Endothelial cell of umbilical vein (primary cell): ENCODE data around the gene ABCC2. TPM values are rescaled to one million over a fixed set of nuclear protein-coding genes. Genes with fewer than 3 reads are reported as not detected.

Experiments
- BruUV-seq: library from RNA; stranded (reverse); fragments of 400-500 nt; replicated peaks from 2 replicates; lab custom pipeline; 2021; lab: Mats Ljungman, UMichigan
- CTCF ChIA-PET: fragments of 300-600, 350-600 bp; sonication (Branson Sonifier 250); formaldehyde crosslinking; loops from one replicate; lab custom pipeline; 2021; ENCODE audit warnings: antibody characterized with exemption, inconsistent platforms; lab: Charles Lee
- POLR2A ChIA-PET: fragments of 300-600, 350-600 bp; sonication (Branson Sonifier 250); formaldehyde crosslinking; loops from one replicate; lab custom pipeline; 2021; ENCODE audit warnings: antibody characterized with exemption, inconsistent platforms; lab: Charles Lee
- DNase-seq: peaks from one replicate; pipeline ENCODE4 v3.0.0-alpha.2; 2011; ENCODE audit warnings: low read depth, low spot score
- FAIRE-seq: peaks from 2 replicates; lab custom pipeline; 2011; peaks lifted over from hg19 to GRCh38; lab: Jason Lieb, UNC
- H2AFZ ChIP-seq: 2 replicates; pipeline ENCODE4 v1.6.0; 2012; ENCODE audit warnings: low read depth, low read length, control low read depth, inconsistent platforms
- H3K27ac ChIP-seq: 2 replicates; pipeline ENCODE4 v1.5.1; 2011; ENCODE audit warnings: low read depth, mild to moderate bottlenecking, control low read depth, low read length, moderate library complexity; ENCODE audit not compliant: insufficient read depth
- H3K27me3 ChIP-seq, 2 experiments: 2 replicates each; pipeline versions ENCODE4 v1.6.0 to v1.6.1; 2011; ENCODE audit warnings: low read length in 2 of 2, mixed read lengths in 1 of 2; ENCODE audit not compliant: control insufficient read depth in 2 of 2, insufficient read depth in 2 of 2
- H3K36me3 ChIP-seq, 2 experiments: 2 replicates in 1 of 2; 3 replicates in 1 of 2; pipeline ENCODE4 v1.5.1; 2011; ENCODE audit warnings: low read length in 2 of 2, mild to moderate bottlenecking in 1 of 2, moderate library complexity in 1 of 2; ENCODE audit not compliant: control insufficient read depth in 2 of 2, insufficient read depth in 2 of 2; ENCODE audit errors: extremely low read depth in 1 of 2
- H3K4me1 ChIP-seq: 3 replicates; pipeline ENCODE4 v1.5.1; 2011; ENCODE audit warnings: mild to moderate bottlenecking, low read length; ENCODE audit not compliant: control insufficient read depth, insufficient read depth; ENCODE audit errors: extremely low read depth
- H3K4me2 ChIP-seq: 2 replicates; pipeline ENCODE4 v1.6.1; 2011; ENCODE audit warnings: low read length, control low read depth, mixed read lengths; ENCODE audit not compliant: insufficient read depth
- H3K4me3 ChIP-seq, 3 experiments: fragments of 200-600 bp in 1 of 3; sonication (generic), shearing (Covaris generic) in 1 of 3; replicated peaks in 1 of 3; 2 replicates each; pipeline ENCODE4 v1.5.1; 2011 to 2016; ENCODE audit warnings: control low read depth in 3 of 3, low read length in 3 of 3, mild to moderate bottlenecking in 2 of 3, inconsistent platforms in 1 of 3, low read depth in 1 of 3, moderate library complexity in 1 of 3; ENCODE audit not compliant: insufficient read depth in 1 of 3
- H3K79me2 ChIP-seq: 2 replicates; pipeline ENCODE4 v1.6.0; 2012; ENCODE audit warnings: low read length, inconsistent platforms; ENCODE audit not compliant: control insufficient read depth, insufficient read depth
- H3K9ac ChIP-seq: replicated peaks from 2 replicates; pipeline ENCODE3; 2011; ENCODE audit warnings: low read length, control low read depth; ENCODE audit not compliant: insufficient read depth; ENCODE audit errors: extremely low read depth
- H3K9me1 ChIP-seq: replicated peaks from 3 replicates; pipeline ENCODE4 v1.6.0; 2011; ENCODE audit warnings: mild to moderate bottlenecking, low read length; ENCODE audit not compliant: control insufficient read depth, insufficient read depth; ENCODE audit errors: extremely low read depth
- H3K9me3 ChIP-seq: replicated peaks from 2 replicates; pipeline ENCODE4 v1.5.1; 2012; ENCODE audit warnings: low read length, inconsistent platforms; ENCODE audit not compliant: control insufficient read depth, insufficient read depth
- H4K20me1 ChIP-seq: replicated peaks from 2 replicates; pipeline ENCODE3; 2011; ENCODE audit warnings: mild to moderate bottlenecking, low read length; ENCODE audit not compliant: control insufficient read depth, insufficient read depth; ENCODE audit errors: extremely low read depth
- EZH2 ChIP-seq: IDR thresholded peaks from 2 replicates; pipeline ENCODE4 v1.6.1; 2012; ENCODE audit warnings: borderline replicate concordance, low read depth, mild to moderate bottlenecking, moderate library complexity, low read length, inconsistent platforms; ENCODE audit not compliant: severe bottlenecking
- FOS ChIP-seq: IDR thresholded peaks from 2 replicates; pipeline ENCODE4 v1.6.1; 2011; ENCODE audit warnings: mild to moderate bottlenecking, low read length, moderate library complexity, borderline replicate concordance; ENCODE audit not compliant: insufficient read depth
- GATA2 ChIP-seq: IDR thresholded peaks from 2 replicates; pipeline ENCODE4 v1.7.0; 2011; ENCODE audit warnings: low read depth, mild to moderate bottlenecking, moderate library complexity, mixed read lengths, low read length; ENCODE audit not compliant: insufficient read length, insufficient read depth
- JUN ChIP-seq: IDR thresholded peaks from 2 replicates; pipeline ENCODE4 v1.6.1; 2011; ENCODE audit warnings: borderline replicate concordance, low read depth; ENCODE audit not compliant: insufficient read length, insufficient read depth
- MYC ChIP-seq: IDR thresholded peaks from one replicate; pipeline ENCODE4 v1.6.1; 2011; ENCODE audit warnings: mild to moderate bottlenecking, low read depth, low read length
- POLR2A ChIP-seq: IDR thresholded peaks from 2 replicates; pipeline ENCODE4 v1.6.1; 2012; ENCODE audit warnings: low read depth, mild to moderate bottlenecking, control low read depth, low read length
- POLR2AphosphoS5 ChIP-seq: IDR thresholded peaks from 2 replicates; pipeline ENCODE4 v1.6.1; 2012; ENCODE audit warnings: low read depth, mild to moderate bottlenecking, control low read depth, low read length, moderate library complexity; ENCODE audit not compliant: insufficient read depth
- dilution Hi-C: fragments of 300-500 bp; cut with MboI; formaldehyde crosslinking; loops from one replicate; pipeline ENCODE4 v1.15.0; 2019; ENCODE audit warnings: low sequenced_read_pairs; ENCODE audit not compliant: extremely low pct_ligation_motif_present
- intact Hi-C: fragments of 100-400 bp; cut with micrococcal nuclease; formaldehyde crosslinking; loops from one replicate; pipeline ENCODE4 v1.10.0; 2022
- polyA plus RNA-seq, 4 experiments: library from polyadenylated mRNA; depleted of rRNA in 3 of 4; stranded (reverse) in 3 of 4; unstranded in 1 of 4; fragments of >200 nt; gene quantifications; 2 replicates each; pipeline versions ENCODE4 v1.2.1 to v1.2.3, GENCODE V29; 2011 to 2012; ENCODE audit warnings: missing spikeins in 1 of 4
- total RNA-seq: library from RNA; stranded (reverse); gene quantifications from 2 replicates; pipeline ENCODE4 v1.2.3, GENCODE V29; 2021
- TF ChIP-seq, protein P1 (sequence below), 2 donors: IDR thresholded peaks; 1 replicate in 1 of 2; 2 replicates in 1 of 2; pipeline ENCODE4 v1.5.1; 2011; ENCODE audit warnings: low read length in 2 of 2, mild to moderate bottlenecking in 2 of 2, moderate library complexity in 2 of 2, control low read depth in 1 of 2, inconsistent platforms in 1 of 2, low read depth in 1 of 2; ENCODE audit not compliant: insufficient read depth in 1 of 2; ENCODE audit errors: extremely low read depth in 1 of 2
- TF ChIP-seq, protein P2 (sequence below): IDR thresholded peaks from 2 replicates; pipeline ENCODE4 v1.6.1; 2011; ENCODE audit not compliant: insufficient read depth, insufficient read length

ABCC2 gene
- total and polyA plus RNA-seq, 2 donors (not counting 3 experiments of a cell fraction or from before 2014, with no cell fraction given): 1.5 to 3.3 TPM

DNA sequence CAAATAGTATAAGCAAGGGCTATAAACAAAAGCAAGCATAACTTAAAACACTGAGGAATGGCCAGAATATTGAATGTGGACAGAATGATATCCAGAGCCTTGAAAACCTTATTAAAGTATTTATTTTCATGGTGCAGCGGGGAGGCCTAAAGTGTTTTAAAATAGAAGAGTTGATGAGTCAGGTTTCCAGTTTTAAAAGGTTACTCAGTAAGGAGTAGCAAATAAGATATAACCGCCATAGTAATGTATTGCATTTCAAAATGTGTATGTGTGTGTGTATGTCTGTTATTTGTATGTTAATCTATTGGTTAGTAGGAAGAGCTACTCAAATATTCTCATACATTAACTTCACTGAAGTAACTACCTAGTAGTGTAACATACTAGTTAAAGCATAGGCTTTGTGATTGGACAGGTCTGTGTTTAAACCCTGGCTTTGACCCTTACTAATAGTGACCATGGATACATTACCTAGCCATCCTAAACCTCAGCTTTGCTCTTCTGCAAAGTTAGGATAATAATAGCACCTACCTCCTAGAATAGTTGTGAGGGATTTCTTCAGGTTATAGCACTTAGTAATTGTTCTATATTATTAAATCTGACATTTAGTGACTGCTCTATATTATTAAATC lies 33.5 kb upstream of the ABCC2 start:
- Histone ChIP-seq H3K4me2 (no peak overlapping the region), H4K20me1 (no peaks in the 10 kb centered on the region), H2AFZ (no peak overlapping the region), H3K9ac (no peak overlapping the region), H3K27ac (no peak overlapping the region), H3K9me1 (no peaks in the 10 kb centered on the region), H3K4me1 (no peaks in the 10 kb centered on the region), H3K27me3 (no peaks in the 10 kb centered on the region), H3K36me3 (peaks cover 7 to 14% of the 10 kb centered on the region in 2 experiments), H3K9me3 (no peaks in the 10 kb centered on the region), H3K79me2 (peaks cover 1% of the 10 kb centered on the region), H3K4me3 (no peak overlapping the region)
- ChIA-PET CTCF (interaction anchor here (1.2 kb wide), 2 partner anchors 17 to 97 kb away, joined by 4 to 6 read pairs; no protein-coding TSS in a partner anchor), POLR2A (no interaction called here)
- no TSS peak for BruUV-seq
- dilution Hi-C loops: no loop called here
- no peak for FAIRE-seq
- TF ChIP-seq EZH2: no peak
- TF ChIP-seq MYC: no peak
- TF ChIP-seq JUN: no peak
- TF ChIP-seq, protein P1, sequence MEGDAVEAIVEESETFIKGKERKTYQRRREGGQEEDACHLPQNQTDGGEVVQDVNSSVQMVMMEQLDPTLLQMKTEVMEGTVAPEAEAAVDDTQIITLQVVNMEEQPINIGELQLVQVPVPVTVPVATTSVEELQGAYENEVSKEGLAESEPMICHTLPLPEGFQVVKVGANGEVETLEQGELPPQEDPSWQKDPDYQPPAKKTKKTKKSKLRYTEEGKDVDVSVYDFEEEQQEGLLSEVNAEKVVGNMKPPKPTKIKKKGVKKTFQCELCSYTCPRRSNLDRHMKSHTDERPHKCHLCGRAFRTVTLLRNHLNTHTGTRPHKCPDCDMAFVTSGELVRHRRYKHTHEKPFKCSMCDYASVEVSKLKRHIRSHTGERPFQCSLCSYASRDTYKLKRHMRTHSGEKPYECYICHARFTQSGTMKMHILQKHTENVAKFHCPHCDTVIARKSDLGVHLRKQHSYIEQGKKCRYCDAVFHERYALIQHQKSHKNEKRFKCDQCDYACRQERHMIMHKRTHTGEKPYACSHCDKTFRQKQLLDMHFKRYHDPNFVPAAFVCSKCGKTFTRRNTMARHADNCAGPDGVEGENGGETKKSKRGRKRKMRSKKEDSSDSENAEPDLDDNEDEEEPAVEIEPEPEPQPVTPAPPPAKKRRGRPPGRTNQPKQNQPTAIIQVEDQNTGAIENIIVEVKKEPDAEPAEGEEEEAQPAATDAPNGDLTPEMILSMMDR (IDR thresholded peaks at IDR 0.05; ENCODE audit: extremely low read depth in 1 of 2, insufficient read depth in 1 of 2, low read depth in 1 of 2, low read length in 2 of 2): no peak
- TF ChIP-seq POLR2A: no peak
- TF ChIP-seq, protein P2, sequence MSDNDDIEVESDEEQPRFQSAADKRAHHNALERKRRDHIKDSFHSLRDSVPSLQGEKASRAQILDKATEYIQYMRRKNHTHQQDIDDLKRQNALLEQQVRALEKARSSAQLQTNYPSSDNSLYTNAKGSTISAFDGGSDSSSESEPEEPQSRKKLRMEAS: no peak
- TF ChIP-seq GATA2: no peak
- no peak for TF ChIP-seq FOS
- no peak for TF ChIP-seq POLR2AphosphoS5
- intact Hi-C loops: no loop called here
- no peak for DNase-seq
